SK-N-MC (cell line): ENCODE data around the gene LRBA.

Source experiments
- EZH2 ChIP-seq: fragments of 200-600 bp; sonication (generic); IDR thresholded peaks from one replicate; pipeline ENCODE4 v1.6.1; 2017; ENCODE audit warnings: antibody characterized with exemption
- FOXP2 ChIP-seq: optimal IDR thresholded peaks from 2 replicates; pipeline ENCODE3; 2011; ENCODE audit warnings: mild to moderate bottlenecking, moderate library complexity; ENCODE audit not compliant: insufficient read depth; ENCODE audit errors: extremely low read length, control extremely low read depth
- POLR2AphosphoS5 ChIP-seq: IDR thresholded peaks from 2 replicates; pipeline ENCODE4 v1.6.1; 2012; ENCODE audit warnings: mild to moderate bottlenecking, low read depth, low read length, borderline replicate concordance

DNA sequence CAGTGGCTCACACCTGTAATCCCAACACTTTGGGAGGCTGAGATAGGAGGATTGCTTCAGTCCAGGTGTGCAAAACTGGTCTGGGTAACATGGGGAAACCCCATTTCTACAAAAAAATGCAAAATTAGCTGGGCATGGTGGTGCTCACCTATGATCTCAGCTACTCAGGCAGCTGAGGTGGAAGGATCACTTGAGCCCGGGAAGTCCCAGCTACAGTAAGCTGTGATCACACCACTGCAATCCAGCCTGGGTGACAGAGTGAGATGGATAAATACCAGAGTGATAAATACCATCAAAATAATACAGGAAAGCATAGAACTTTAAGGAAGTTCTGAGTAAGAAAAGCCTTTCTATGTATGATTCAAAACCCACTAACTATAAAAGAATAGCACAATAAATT, 52.8 kb downstream of the LRBA start:
- TF ChIP-seq POLR2AphosphoS5 (no peak), EZH2 (no peak), FOXP2 (no peak)
